ENCODE measurements around the gene C19orf73.
A peak's percentile ranks its signal among the peaks of the same experiment; 100 is the strongest.

The C19orf73 gene

GRCh38 chr19:49109051-49109450, 9.9 kb downstream of the C19orf73 start:
- Histone ChIP-seq H3K27me3 (ENCODE audit: control insufficient read depth, insufficient read depth, low read length) (no peaks in the 10 kb centered on the region), H3K9me3 (ENCODE audit: control insufficient read depth, insufficient read depth, low read length) (no peaks in the 10 kb centered on the region), H3K27ac (ENCODE audit: low read depth, low read length) (peak overlapping the region; percentile 42), H3K4me1 (ENCODE audit: control insufficient read depth, insufficient read depth, low read length) (no peaks in the 10 kb centered on the region), H3K4me3 (ENCODE audit: low read depth, low read length) (no peak overlapping the region), H3K36me3 (ENCODE audit: control insufficient read depth, insufficient read depth, low read length) (peaks cover 56% of the 10 kb centered on the region), H3K9ac (ENCODE audit: low read depth, low read length) (no peak overlapping the region)

GRCh38 chr19:49107625-49108459, 11.1 kb downstream of the C19orf73 start:
- H3K9me3 ChIP-seq (ENCODE audit: control insufficient read depth, insufficient read depth, low read length): no peaks in the 10 kb centered on the region
- H3K27ac ChIP-seq (ENCODE audit: low read depth, low read length): peak overlapping the region; percentile 42
- H3K4me3 ChIP-seq (ENCODE audit: low read depth, low read length): no peak overlapping the region
- no peak overlapping the region for H3K9ac ChIP-seq (ENCODE audit: low read depth, low read length)
- H3K36me3 ChIP-seq (ENCODE audit: control insufficient read depth, insufficient read depth, low read length): peaks cover 67% of the 10 kb centered on the region
- no peaks in the 10 kb centered on the region for H3K4me1 ChIP-seq (ENCODE audit: control insufficient read depth, insufficient read depth, low read length)
- H3K27me3 ChIP-seq (ENCODE audit: control insufficient read depth, insufficient read depth, low read length): no peaks in the 10 kb centered on the region

- Histone ChIP-seq H3K27ac (ENCODE audit: low read depth, low read length) (peak overlapping the region; percentile 57), H3K4me1 (ENCODE audit: control insufficient read depth, insufficient read depth, low read length) (no peaks in the 10 kb centered on the region), H3K27me3 (ENCODE audit: control insufficient read depth, insufficient read depth, low read length) (no peaks in the 10 kb centered on the region), H3K36me3 (ENCODE audit: control insufficient read depth, insufficient read depth, low read length) (peaks cover 76% of the 10 kb centered on the region), H3K9ac (ENCODE audit: low read depth, low read length) (no peak overlapping the region), H3K9me3 (ENCODE audit: control insufficient read depth, insufficient read depth, low read length) (no peaks in the 10 kb centered on the region), H3K4me3 (ENCODE audit: low read depth, low read length) (no peak overlapping the region)
Measured at GRCh38 chr19:49106648-49107135, 12.3 kb downstream of the C19orf73 start.

GRCh38 chr19:49104229-49104864, 14.6 kb downstream of the C19orf73 start:
- Histone ChIP-seq H3K9ac (ENCODE audit: low read depth, low read length) (no peak overlapping the region), H3K27ac (ENCODE audit: low read depth, low read length) (no peak overlapping the region), H3K27me3 (ENCODE audit: control insufficient read depth, insufficient read depth, low read length) (no peaks in the 10 kb centered on the region), H3K4me3 (ENCODE audit: low read depth, low read length) (no peak overlapping the region), H3K36me3 (ENCODE audit: control insufficient read depth, insufficient read depth, low read length) (peaks cover 90% of the 10 kb centered on the region), H3K4me1 (ENCODE audit: control insufficient read depth, insufficient read depth, low read length) (no peaks in the 10 kb centered on the region), H3K9me3 (ENCODE audit: control insufficient read depth, insufficient read depth, low read length) (no peaks in the 10 kb centered on the region)

- H3K9ac ChIP-seq (ENCODE audit: low read depth, low read length): no peak overlapping the region
Measured at GRCh38 chr19:49103331-49104085, 15.4 kb downstream of the C19orf73 start.

GRCh38 chr19:49102303-49102702, 16.6 kb downstream of the C19orf73 start:
- H3K4me3 ChIP-seq (ENCODE audit: low read depth, low read length): no peak overlapping the region
- H3K9ac ChIP-seq (ENCODE audit: low read depth, low read length): no peak overlapping the region
- no peak overlapping the region for H3K27ac ChIP-seq (ENCODE audit: low read depth, low read length)
- no peaks in the 10 kb centered on the region for H3K27me3 ChIP-seq (ENCODE audit: control insufficient read depth, insufficient read depth, low read length)
- H3K4me1 ChIP-seq (ENCODE audit: control insufficient read depth, insufficient read depth, low read length): no peaks in the 10 kb centered on the region
- no peaks in the 10 kb centered on the region for H3K9me3 ChIP-seq (ENCODE audit: control insufficient read depth, insufficient read depth, low read length)
- H3K36me3 ChIP-seq (ENCODE audit: control insufficient read depth, insufficient read depth, low read length): peaks cover 90% of the 10 kb centered on the region

More at GRCh38 chr19:49103331-49104085, 15.4 kb downstream of the C19orf73 start:
- no peak overlapping the region for H3K27ac ChIP-seq (ENCODE audit: low read depth, low read length)
- peaks cover 90% of the 10 kb centered on the region for H3K36me3 ChIP-seq (ENCODE audit: control insufficient read depth, insufficient read depth, low read length)
- H3K4me1 ChIP-seq (ENCODE audit: control insufficient read depth, insufficient read depth, low read length): no peaks in the 10 kb centered on the region
- H3K27me3 ChIP-seq (ENCODE audit: control insufficient read depth, insufficient read depth, low read length): no peaks in the 10 kb centered on the region
- no peak overlapping the region for H3K4me3 ChIP-seq (ENCODE audit: low read depth, low read length)
- H3K9me3 ChIP-seq (ENCODE audit: control insufficient read depth, insufficient read depth, low read length): no peaks in the 10 kb centered on the region

GRCh38 chr19:49101160-49101559, 17.8 kb downstream of the C19orf73 start:
- Histone ChIP-seq H3K4me1 (ENCODE audit: control insufficient read depth, insufficient read depth, low read length) (no peaks in the 10 kb centered on the region), H3K27ac (ENCODE audit: low read depth, low read length) (no peak overlapping the region), H3K36me3 (ENCODE audit: control insufficient read depth, insufficient read depth, low read length) (peaks cover 88% of the 10 kb centered on the region), H3K9me3 (ENCODE audit: control insufficient read depth, insufficient read depth, low read length) (no peaks in the 10 kb centered on the region), H3K4me3 (ENCODE audit: low read depth, low read length) (no peak overlapping the region), H3K27me3 (ENCODE audit: control insufficient read depth, insufficient read depth, low read length) (no peaks in the 10 kb centered on the region), H3K9ac (ENCODE audit: low read depth, low read length) (no peak overlapping the region)

- no peak overlapping the region for H3K9ac ChIP-seq (ENCODE audit: low read depth, low read length)
Measured at GRCh38 chr19:49098795-49099194, 20.1 kb downstream of the C19orf73 start.

GRCh38 chr19:49097453-49098288, 21.3 kb downstream of the C19orf73 start:
- Histone ChIP-seq H3K9ac (ENCODE audit: low read depth, low read length) (no peak overlapping the region), H3K4me1 (ENCODE audit: control insufficient read depth, insufficient read depth, low read length) (no peaks in the 10 kb centered on the region), H3K27ac (ENCODE audit: low read depth, low read length) (peak overlapping the region; percentile 81), H3K27me3 (ENCODE audit: control insufficient read depth, insufficient read depth, low read length) (no peaks in the 10 kb centered on the region), H3K9me3 (ENCODE audit: control insufficient read depth, insufficient read depth, low read length) (no peaks in the 10 kb centered on the region), H3K4me3 (ENCODE audit: low read depth, low read length) (no peak overlapping the region), H3K36me3 (ENCODE audit: control insufficient read depth, insufficient read depth, low read length) (peaks cover 90% of the 10 kb centered on the region)

More at GRCh38 chr19:49098795-49099194, 20.1 kb downstream of the C19orf73 start:
- H3K4me1 ChIP-seq (ENCODE audit: control insufficient read depth, insufficient read depth, low read length): no peaks in the 10 kb centered on the region
- H3K27ac ChIP-seq (ENCODE audit: low read depth, low read length): no peak overlapping the region
- H3K36me3 ChIP-seq (ENCODE audit: control insufficient read depth, insufficient read depth, low read length): peaks cover 88% of the 10 kb centered on the region
- no peaks in the 10 kb centered on the region for H3K9me3 ChIP-seq (ENCODE audit: control insufficient read depth, insufficient read depth, low read length)
- H3K27me3 ChIP-seq (ENCODE audit: control insufficient read depth, insufficient read depth, low read length): no peaks in the 10 kb centered on the region
- no peak overlapping the region for H3K4me3 ChIP-seq (ENCODE audit: low read depth, low read length)
